ENCODE measurements around the gene PKP4.

Gene PKP4

DNA sequence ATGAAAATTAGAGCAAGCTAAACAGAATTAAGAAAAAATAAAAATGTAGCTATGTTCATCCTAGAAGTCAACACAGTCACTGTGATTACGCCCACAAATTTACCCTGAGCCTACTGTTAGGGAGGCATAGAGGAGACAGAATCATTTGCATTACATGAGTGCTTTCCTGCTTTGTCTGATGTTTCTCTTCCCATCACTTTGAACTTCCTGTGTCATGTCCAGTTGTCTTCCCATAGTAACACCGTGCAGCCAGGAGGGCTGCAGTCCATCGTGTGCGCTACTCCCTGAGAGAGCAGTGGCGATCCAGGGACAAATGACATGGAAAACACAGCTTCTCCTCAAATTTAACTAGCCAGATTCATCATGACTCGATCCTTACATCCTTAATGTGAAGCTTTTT is 188.5 kb downstream of the PKP4 start:
- DNase-seq (ENCODE audit: low read depth in 1 of 2, low spot score in 1 of 2): no peak

DNA sequence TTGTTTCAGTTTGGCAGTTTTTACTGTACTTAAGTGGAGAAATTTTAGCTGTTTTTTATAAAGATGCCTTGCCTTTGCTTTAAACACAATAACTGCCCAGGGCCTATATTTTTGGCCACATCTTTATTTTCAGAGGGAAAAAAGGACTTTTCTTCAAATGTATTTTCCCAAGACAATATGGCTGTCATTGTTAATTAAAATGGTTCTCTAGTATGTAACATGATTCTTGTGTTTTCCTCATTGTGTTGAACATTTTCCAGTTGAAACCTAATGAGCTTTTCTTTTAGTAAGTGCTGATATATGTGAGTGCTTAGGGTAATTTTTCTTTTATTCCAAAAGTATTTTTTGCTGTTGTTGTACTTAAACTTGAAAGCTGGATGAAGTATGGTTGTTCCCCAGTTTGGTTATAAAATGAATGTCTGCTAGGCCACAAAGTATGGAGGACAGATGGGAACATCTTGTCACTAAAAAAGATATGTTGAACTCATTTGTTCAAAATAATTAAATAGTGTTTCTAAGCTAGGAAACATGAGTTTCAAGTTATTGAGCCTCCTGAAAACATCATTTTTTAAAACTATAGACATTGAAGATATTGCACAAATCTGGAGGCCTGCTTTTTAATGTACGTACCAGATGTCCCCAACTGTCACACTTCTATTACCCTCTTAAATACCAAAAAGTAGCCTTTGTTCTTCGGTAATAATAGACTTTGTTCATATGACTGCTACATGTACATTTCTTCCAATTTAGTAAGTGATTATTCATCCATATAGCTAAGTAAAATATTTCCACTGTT is 190.9 kb downstream of the PKP4 start:
- DNase-seq (ENCODE audit: low read depth in 1 of 2, low spot score in 1 of 2): no peak

DNA sequence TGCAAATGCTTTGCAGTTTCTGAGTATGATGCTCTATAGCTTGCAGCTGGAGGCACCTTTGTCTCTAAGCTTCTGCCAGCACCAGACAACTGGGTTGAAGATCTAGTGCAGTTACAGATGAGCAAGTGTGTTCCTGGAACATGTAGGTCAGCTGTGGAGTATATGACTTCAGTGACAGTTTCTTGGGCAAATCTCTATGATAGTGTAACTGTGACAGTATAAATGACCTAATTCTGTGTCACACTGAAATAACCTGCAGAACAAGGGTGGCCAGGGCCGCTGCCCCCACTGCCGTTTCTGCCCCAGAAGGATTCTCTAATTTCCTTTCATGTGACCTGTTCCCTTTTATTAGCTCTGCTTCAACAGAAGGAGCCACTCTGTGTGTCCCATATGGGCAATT is 193.1 kb downstream of the PKP4 start:
- no peak for DNase-seq (ENCODE audit: low read depth in 1 of 2, low spot score in 1 of 2)

DNA sequence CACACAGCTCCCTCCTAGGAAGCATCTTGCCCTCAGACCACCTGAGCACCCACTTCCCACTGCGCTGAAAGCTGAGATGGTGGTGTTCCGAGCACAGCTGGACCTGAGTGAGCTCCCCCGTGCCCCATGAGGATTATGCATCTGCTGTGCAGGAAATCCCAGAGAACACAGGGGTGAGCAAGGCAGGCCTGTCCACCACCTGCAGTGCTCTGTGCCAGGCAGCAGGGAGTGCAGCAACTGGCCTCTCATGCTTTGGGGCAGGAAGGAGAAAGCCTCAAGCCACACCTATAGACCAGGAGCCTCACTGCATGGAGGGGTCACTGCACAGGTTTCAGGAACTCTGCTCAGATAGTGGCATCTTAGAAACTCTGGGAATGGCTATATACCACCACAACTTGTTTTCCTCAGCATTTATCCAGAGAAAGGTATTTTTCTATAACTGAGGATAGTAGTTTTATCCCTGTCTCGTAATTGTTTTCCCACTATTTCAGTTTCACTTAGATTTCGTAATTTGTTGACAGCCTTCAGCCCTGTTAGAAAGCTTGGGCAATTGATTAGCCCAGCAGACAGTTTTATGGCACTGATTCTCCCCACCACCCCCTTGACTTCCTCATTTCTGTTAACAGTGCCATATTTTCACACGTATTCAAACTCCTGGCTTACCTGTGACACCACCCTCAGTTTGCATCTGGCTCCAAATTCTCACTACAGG is 194.1 kb downstream of the PKP4 start:
- no peak for DNase-seq (ENCODE audit: low read depth in 1 of 2, low spot score in 1 of 2)

DNA sequence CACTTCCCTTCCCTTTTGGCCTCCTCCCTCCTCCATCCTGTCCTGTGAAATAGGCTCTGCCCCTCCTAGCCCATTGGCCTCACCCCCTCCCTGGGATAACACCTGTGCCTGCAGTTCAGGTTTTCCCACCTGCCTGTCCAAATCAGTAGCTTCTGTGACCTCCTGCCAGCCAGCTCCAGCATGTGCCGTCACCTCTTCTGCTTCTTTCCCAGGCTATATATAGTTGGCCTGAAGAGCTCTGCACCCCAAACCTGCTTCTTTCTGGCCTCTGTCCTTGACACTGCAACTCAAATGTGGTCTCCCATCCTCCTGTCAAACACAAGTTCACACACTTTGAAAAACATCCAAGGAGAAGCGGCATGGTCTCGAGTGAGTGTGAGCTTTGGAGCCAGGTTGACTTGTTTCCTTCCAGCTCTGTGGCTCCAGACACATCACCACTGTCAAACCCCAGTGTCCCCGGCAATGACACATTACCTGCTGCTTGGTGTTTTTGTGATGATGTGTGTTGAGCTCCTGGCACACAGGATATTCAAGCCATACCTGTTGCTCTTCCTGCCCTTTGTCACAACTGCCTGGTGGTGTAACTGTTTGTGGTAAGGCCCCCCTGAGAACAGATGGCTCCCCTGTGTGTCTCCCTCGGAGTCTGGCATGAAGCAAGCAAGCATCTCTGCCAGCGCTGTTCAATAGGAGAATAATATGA is 194.8 kb downstream of the PKP4 start:
- DNase-seq (ENCODE audit: low read depth in 1 of 2, low spot score in 1 of 2): no peak

DNA sequence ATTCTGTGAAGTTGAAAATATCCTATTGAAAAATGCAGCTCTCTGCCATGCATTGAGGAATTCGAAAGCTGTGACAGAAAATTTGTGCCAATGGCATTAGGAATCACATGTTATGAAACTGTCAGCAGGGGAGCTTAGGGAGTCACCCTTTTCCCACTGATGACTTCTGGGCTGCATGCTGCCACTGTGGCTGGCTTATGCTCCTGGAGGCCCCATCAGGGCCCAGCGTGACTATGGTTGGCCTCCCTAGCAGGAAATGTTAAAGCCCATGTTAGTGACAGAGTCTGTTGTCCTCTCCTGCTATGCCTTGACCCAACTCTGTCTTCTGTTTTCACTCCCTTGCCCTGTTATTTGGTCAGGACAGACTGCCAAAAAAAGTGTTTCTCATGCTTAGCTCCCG is 198.9 kb downstream of the PKP4 start:
- no peak for DNase-seq (ENCODE audit: low read depth in 1 of 2, low spot score in 1 of 2)

DNA sequence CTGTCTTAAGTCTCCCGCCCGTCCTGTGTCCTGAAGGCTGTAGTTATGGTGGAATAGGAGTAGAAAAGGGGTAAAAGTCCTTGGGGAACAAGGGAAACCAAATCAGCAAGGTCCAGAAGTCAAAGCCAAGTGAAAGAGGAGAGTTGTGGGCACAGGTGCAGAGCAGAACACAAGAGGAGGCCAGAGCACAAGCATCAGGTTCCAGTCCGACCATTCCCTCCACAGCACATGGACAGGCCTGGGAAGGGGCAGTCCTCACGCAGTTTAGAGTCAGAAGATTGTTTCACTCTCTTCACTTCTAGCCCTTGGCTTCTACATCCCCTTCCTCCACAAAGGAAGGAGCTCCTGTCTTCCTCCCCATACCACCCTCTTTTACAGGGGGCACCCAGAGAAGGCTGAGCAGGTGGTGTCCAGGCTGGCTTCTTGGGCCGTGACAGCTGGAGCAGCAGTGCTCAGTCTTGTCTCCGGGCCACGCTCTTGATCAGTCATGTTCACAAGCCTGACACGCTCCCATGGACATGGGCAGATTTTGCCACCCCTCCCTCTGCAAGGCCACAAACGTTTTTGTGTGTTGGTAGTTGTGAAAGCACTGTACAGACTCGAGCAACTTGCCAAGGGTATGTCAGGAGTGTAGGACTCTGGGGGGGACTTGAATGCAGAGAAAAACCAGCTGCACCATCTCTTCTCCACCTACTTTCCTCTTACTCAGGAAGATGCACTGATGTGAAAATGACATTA is 199.9 kb downstream of the PKP4 start:
- no peak for DNase-seq (ENCODE audit: low read depth in 1 of 2, low spot score in 1 of 2)

DNA sequence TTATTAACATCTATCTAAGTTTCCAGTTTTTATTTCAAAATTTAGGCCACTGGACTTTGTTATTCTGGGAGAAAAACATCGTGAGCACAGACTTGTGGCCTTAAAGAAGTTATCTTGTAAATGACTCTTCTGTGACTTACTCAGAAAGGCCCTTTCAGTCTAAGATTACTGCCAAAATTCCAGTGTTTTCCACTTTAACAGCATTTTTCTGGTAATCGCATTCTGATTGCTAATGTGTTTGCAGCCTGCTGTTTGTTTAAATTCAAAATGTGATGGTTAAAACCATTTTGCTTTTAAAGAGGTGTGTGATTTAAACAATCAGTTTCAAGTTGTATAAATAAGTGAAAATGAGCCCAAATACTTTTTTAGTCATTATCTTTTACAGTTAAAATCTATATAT is 201.6 kb downstream of the PKP4 start:
- no peak for DNase-seq (ENCODE audit: low read depth in 1 of 2, low spot score in 1 of 2)

DNA sequence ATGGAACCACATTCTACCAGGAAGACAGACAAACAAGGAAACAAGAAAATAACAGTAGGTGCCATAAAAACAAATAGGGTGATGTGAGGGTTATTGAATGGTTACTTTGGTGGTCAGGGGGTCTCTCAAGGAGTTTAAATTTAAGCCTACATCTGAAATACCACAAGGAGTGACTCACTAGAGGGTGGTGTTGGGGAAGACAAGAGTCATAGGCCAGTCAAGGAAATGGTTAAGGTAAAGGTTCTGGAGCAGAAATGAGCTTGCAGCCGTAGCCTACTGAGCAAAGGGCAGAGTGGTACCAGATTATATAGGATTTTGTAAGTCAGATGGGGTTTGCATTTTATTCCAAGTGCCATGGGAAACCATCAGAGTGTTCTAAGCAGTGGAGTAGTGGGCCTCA is 202.7 kb downstream of the PKP4 start:
- DNase-seq (ENCODE audit: low read depth in 1 of 2, low spot score in 1 of 2): no peak

DNA sequence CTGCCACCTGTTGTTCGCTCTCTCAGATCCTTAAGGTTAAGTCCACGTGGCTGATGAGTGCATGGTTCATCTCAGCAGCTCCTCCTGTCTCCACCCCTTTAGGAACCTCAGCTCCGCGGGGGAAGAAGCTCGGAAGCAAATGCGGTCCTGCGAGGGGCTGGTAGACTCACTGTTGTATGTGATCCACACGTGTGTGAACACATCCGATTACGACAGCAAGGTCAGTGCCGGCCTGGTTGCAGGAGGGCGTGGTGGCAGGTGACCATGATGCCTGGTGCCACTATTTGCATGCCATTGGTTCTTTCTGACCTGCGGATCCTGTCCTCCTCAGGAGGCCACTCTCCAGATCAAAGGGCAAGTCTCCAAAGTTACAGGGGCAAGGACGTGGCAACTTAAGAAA is 204.5 kb downstream of the PKP4 start:
- DNase-seq (ENCODE audit: low read depth in 1 of 2, low spot score in 1 of 2): no peak

DNA sequence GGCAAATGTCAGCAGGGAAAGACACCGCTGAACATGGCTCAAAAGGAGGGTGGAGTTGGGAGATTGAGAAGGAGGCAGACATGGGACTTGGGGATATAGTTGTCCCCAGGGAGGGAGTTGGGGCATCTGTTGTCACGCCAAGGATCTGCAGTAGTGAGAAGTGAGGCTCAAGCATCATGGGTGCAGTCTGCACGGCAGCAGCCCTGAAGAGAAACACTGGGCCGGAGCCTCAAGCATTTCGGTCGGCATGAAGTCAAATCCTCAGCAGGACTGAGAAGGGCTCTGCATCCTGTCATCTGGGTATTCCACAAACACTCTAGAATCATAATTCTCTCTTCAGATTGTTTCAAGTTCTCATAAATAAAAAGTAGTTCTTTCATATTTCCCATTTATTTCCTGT is 205.7 kb downstream of the PKP4 start:
- DNase-seq (ENCODE audit: low read depth in 1 of 2, low spot score in 1 of 2): no peak

DNA sequence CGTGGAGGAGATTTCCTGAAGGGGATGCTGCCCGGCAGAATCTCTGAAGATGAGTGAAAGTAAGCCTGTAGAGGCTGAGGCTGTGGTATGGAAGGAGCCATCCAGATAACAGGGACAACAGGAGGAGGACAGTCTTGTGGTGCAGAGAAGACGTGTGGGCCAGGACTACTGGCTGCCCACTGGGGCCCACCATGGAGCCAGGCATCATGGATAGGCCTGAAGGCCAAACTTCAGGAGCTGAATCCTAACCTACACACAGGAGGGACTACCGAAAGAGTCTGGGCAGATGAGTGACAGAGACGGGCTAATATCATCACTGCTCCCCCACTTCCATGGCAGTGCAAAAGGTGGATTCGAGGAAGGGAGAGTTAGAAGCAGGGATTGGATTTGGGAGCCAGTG is 207.0 kb downstream of the PKP4 start:
- no peak for DNase-seq (ENCODE audit: low read depth in 1 of 2, low spot score in 1 of 2)

DNA sequence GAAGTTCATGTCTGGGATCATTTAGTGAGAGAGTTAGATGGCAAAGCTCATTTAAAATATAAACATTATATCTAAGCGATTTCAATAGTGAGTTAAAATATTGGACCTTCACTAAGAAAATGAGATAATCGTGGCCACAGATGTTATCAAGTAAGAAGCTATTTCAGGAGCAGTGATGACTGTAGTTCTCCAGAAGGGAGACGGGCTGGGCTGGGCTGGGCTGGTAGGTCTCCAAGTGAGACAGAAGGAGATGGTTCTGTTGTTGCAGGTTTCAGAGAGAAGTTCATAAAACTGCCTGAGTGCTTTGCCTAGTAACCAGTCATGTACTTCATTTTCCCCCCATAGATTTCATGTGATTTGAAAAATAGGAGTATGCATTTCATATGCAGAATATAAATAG is 208.2 kb downstream of the PKP4 start:
- DNase-seq (ENCODE audit: low read depth in 1 of 2, low spot score in 1 of 2): no peak

DNA sequence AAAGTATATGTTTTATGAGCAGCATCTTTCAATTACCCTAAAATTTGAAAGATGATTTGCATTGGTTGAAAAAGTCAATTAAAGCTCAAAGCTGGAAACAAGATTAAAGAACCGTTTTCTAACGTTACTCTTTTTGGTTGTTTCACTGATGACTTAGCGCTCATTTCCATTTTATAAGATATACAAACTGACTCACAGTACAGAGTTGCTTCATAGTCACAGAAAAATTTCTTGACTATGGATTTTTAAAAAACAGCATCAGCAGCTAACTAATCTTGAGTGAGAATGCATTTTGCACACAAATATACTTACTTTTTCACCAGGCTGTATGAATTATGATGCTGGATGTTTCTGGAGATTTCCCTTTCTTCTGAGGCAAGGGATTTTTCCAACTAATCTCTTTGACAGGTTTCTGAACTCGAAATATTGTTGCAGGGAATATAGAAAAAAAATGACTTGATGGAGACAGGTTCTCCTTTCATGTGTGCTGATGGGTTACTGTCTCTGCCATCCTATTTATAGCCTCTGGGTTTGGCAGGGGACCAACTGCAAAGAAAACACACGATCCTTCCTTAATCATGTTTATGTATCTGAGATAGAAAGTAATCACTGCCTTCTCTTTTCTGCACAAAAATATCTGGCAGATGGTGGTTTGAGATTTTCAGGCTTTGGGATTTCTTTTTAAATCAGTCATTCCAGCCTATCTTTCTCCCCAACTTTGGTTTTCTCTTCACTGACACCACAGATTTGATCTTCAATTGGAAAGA is 209.0 kb downstream of the PKP4 start:
- no peak for DNase-seq (ENCODE audit: low read depth in 1 of 2, low spot score in 1 of 2)

DNA sequence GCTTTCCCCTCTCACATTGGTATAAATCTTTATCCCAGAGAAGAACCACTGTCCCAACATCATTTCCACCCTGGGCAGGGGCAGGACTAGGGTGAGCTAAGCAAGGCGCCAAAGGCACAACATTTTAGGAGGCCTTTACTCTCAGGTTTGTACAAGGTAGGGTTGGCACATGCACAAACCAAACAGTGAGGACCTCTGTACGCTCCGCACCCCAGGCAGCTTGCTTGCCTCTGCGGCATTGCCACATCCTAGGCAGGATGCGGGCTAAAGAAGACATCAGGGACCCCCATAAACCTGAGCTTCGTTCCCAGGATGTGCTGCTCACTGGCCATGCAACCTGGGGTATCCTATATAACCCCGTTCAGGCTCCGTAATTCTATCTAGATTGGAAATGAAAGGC is 210.2 kb downstream of the PKP4 start:
- no peak for DNase-seq (ENCODE audit: low read depth in 1 of 2, low spot score in 1 of 2)

DNA sequence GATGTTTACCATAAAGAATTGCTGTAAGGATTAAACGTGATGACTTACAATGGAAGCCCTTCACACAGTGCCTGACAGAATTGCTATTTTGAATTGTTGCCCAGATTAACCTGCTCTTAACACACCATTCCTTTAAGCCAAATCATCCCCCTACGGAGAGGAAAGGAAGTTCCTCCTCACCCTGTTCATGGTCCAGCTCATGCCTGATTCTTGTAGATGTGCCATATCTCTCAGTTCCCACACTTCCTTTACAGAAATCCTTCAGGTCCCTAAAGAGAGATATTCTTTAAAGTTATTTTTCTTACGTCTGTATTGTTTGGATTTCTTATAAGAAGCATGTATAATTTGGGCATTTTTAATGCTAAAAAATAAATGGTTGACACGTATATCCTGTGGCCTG is 210.8 kb downstream of the PKP4 start:
- no peak for DNase-seq (ENCODE audit: low read depth in 1 of 2, low spot score in 1 of 2)

DNA sequence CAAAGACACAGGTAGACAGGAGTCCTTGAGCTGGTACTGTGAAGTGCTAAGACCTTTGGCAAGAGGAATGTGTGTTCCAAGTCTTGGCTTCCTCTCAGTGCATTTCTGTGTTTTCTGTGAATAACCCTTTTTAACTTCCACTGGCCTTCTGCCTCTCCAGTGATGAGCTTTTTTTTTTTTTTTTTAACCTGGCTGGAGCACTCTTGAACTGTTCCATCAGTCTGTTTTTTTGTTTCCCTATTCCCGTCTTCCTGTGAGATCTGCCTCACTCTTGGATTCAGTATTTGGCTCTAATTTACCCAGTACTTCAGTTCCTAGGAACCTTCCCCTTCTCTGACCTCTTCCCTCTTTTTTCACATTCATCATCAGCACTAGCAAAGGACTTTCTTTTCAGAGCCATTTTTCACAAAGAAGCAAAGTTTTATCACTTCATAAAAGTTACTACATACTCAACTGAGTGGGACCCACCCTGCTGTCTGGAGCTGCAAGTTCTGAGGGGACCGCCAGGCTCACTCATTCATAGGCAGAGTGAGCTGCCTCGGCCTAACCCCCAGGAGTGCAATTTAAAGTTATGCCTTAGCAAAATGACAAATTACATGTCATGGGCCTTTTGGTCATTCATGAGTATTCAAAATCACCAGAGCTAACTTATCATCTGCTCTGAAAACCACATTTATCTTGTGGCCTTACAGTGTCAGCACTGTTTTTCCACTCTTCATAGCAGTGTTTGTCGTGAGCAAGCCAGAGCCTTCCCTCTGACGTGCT is 211.4 kb downstream of the PKP4 start:
- no peak for DNase-seq (ENCODE audit: low read depth in 1 of 2, low spot score in 1 of 2)

DNA sequence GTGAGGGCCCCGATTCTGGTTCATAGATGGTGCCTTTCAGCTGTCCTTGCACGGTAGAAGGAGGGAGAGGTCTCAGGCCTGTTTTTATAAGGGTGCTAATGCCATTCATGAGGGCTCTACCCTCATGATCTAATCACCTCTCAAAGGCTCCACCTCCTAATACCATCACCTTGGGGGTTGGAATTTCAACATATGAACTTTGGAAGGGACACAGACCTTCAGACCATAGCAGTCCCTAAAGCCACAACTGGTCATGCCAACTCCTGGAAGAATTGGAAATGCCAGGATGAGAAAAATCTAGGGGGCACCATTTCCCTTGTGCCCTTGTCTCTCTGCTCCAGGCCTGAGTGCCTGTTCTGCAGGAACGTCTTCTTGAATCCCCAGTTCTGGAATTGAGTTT is 213.5 kb downstream of the PKP4 start:
- no peak for DNase-seq (ENCODE audit: low read depth in 1 of 2, low spot score in 1 of 2)

DNA sequence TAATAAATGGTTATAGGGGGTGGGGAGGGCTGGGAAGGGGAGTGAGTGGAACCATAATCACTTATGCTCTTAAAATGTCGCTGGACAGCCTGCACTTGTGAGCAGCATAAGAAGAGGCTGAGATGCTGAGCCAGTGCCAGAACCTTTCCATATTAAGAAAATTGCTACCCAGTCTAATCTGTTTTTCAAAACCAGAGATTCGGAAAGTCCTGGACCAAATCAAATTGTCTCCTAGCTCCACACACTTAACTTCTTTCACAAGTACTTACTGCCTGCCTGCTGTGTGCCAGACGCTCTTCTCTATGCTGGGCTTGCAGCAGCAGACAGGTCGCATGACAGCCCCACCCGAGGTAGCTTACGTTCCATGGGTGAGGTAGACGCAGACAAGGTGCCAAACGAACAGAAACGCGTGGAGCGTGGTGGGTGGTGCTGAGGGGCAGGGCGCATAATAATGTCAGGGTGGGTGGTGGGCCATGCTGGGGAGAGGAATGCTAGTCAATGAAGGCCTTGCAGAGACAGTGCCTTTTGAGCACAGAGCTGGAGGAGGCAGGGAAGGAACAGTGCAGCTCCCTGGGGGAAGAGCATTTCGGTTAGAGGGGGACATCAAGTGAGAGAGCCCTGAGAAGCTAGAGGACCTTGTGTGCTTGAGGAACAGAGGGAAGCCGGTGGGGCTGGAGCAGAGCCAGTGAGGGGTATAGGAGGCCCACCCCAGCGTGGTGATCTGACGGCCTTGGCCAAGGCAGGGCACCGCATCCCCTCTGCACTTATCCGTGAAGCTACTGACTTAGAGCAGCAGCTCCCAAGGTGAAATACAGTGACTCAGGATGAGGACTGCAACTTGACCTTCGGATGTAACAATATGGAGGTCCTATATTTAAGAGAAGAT is 214.9 kb downstream of the PKP4 start:
- DNase-seq (ENCODE audit: low read depth in 1 of 2, low spot score in 1 of 2): no peak

Data from activated T-helper 1 cell treated with anti-CD3 and anti-CD28 coated beads, Interleukin-2, amount 50 U/mL, for 16 hours (primary cell).